ENCODE results near the gene LIN28A.

LIN28A gene

GRCh38 chr1:26417111-26417759 lies 6.6 kb downstream of the LIN28A start:
- peak; percentile 100 for ATAC-seq
- TF ChIP-seq ZFP3 (CRISPR knock-in tag; IDR thresholded peaks at IDR 0.05) (no peak), ZNF70 (CRISPR knock-in tag; IDR thresholded peaks at IDR 0.05) (peak; percentile 85)

GRCh38 chr1:26418865-26419349 lies 8.3 kb downstream of the LIN28A start:
- no peak for ATAC-seq
- TF ChIP-seq CREB5 (CRISPR knock-in tag; IDR thresholded peaks at IDR 0.05; ENCODE audit: low read depth) (no peak), ZNF8 (CRISPR knock-in tag; IDR thresholded peaks at IDR 0.05) (no peak), POU6F1 (CRISPR knock-in tag; IDR thresholded peaks at IDR 0.05; ENCODE audit: borderline replicate concordance, low read depth) (no peak)

- TF ChIP-seq TSHZ2 (CRISPR knock-in tag; IDR thresholded peaks at IDR 0.05) (no peak), CSRNP3 (CRISPR knock-in tag; IDR thresholded peaks at IDR 0.05) (no peak), ZC3H10 (CRISPR knock-in tag; IDR thresholded peaks at IDR 0.05) (no peak), PPARA (CRISPR knock-in tag; IDR thresholded peaks at IDR 0.05; ENCODE audit: borderline replicate concordance) (no peak), PATZ1 (CRISPR knock-in tag; IDR thresholded peaks at IDR 0.05; ENCODE audit: borderline replicate concordance) (no peak), ISL1 (CRISPR knock-in tag; IDR thresholded peaks at IDR 0.05) (no peak), ESRRG (CRISPR knock-in tag; IDR thresholded peaks at IDR 0.05) (no peak), RARB (CRISPR knock-in tag; IDR thresholded peaks at IDR 0.05) (no peak), GLIS3 (CRISPR knock-in tag; IDR thresholded peaks at IDR 0.05) (no peak), ZFP3 (CRISPR knock-in tag; IDR thresholded peaks at IDR 0.05) (no peak), ARNTL (CRISPR knock-in tag; IDR thresholded peaks at IDR 0.05; ENCODE audit: borderline replicate concordance, low read depth) (no peak), CSDC2 (CRISPR knock-in tag; IDR thresholded peaks at IDR 0.05) (no peak), SNAI2 (CRISPR knock-in tag; IDR thresholded peaks at IDR 0.05) (no peak), POU6F1 (CRISPR knock-in tag; IDR thresholded peaks at IDR 0.05; ENCODE audit: borderline replicate concordance, low read depth) (no peak), TCF4 (CRISPR knock-in tag; IDR thresholded peaks at IDR 0.05; ENCODE audit: borderline replicate concordance) (no peak), CREB5 (CRISPR knock-in tag; IDR thresholded peaks at IDR 0.05; ENCODE audit: low read depth) (no peak)
- ATAC-seq: no peak
Measured at GRCh38 chr1:26419494-26419893, 8.9 kb downstream of the LIN28A start.
